Liver (tissue), 9 donors: ENCODE results near the gene CUEDC1. TPM values are rescaled to one million over a fixed set of nuclear protein-coding genes. Genes with fewer than 3 reads are reported as not detected.

Experiments
- DNase-seq: peaks from one replicate; pipeline ENCODE4 v3.0.0-alpha.2; 2017; ENCODE audit warnings: low spot score
- H3K27ac ChIP-seq, 2 donors: one replicate each; pipeline ENCODE4 v1.7.0; 2013; ENCODE audit warnings: inconsistent platforms in 2 of 2, low read length in 2 of 2, control low read depth in 1 of 2, low read depth in 1 of 2, mild to moderate bottlenecking in 1 of 2
- H3K27me3 ChIP-seq, 4 donors: one replicate each; pipeline versions ENCODE4 v1.6.1 to v1.7.0; 2013; ENCODE audit warnings: low read length in 3 of 4, inconsistent platforms in 1 of 4, mild to moderate bottlenecking in 1 of 4, moderate library complexity in 1 of 4; ENCODE audit not compliant: control insufficient read depth in 4 of 4, insufficient read depth in 4 of 4
- H3K36me3 ChIP-seq, 4 donors: one replicate each; pipeline versions ENCODE4 v1.6.1 to v1.7.0; 2013; ENCODE audit warnings: low read length in 3 of 4, mild to moderate bottlenecking in 3 of 4, low read depth in 1 of 4, moderate library complexity in 1 of 4; ENCODE audit not compliant: control insufficient read depth in 4 of 4, insufficient read depth in 3 of 4
- H3K4me1 ChIP-seq, 4 donors: one replicate each; pipeline versions ENCODE4 v1.6.1 to v1.7.0; 2013; ENCODE audit warnings: low read length in 3 of 4, mild to moderate bottlenecking in 3 of 4, moderate library complexity in 1 of 4; ENCODE audit not compliant: control insufficient read depth in 4 of 4, insufficient read depth in 4 of 4
- H3K4me3 ChIP-seq, 3 donors: one replicate each; pipeline versions ENCODE4 v1.6.1 to v1.7.0; 2013; ENCODE audit warnings: low read length in 3 of 3, control low read depth in 1 of 3, low read depth in 1 of 3, mild to moderate bottlenecking in 1 of 3
- H3K9ac ChIP-seq, 2 donors: one replicate each; pipeline ENCODE4 v1.7.0; 2013; ENCODE audit warnings: low read length in 2 of 2, mild to moderate bottlenecking in 2 of 2, moderate library complexity in 2 of 2, control low read depth in 1 of 2, low read depth in 1 of 2
- H3K9me3 ChIP-seq, 4 donors: one replicate each; pipeline versions ENCODE4 v1.6.1 to v1.7.0; 2013; ENCODE audit warnings: low read length in 3 of 4; ENCODE audit not compliant: control insufficient read depth in 4 of 4
- ATF3 ChIP-seq: IDR thresholded peaks from 2 replicates; pipeline ENCODE4 v1.6.1; 2016; ENCODE audit warnings: antibody characterized with exemption
- CTCF ChIP-seq: fragments of 150-350 bp; IDR thresholded peaks from 2 replicates; pipeline ENCODE4 v1.5.1; 2017; ENCODE audit warnings: improper control_type of control experiment, low read depth, low read length; ENCODE audit not compliant: missing input control
- EGR1 ChIP-seq, 2 donors: IDR thresholded peaks; 2 replicates each; pipeline ENCODE4 v1.6.1; 2016 to 2018; ENCODE audit warnings: antibody characterized with exemption in 2 of 2, low read depth in 2 of 2
- FOXA2 ChIP-seq: IDR thresholded peaks from 2 replicates; pipeline ENCODE4 v1.6.1; 2016; ENCODE audit warnings: antibody characterized with exemption
- GABPA ChIP-seq, 2 donors: IDR thresholded peaks in 1 of 2; conservative IDR thresholded peaks in 1 of 2; 2 replicates each; pipeline ENCODE4 v1.6.1; 2016; ENCODE audit warnings: antibody characterized with exemption in 2 of 2, mild to moderate bottlenecking in 1 of 2, moderate library complexity in 1 of 2
- HNF4A ChIP-seq, 2 donors: conservative IDR thresholded peaks; 2 replicates each; pipeline ENCODE4 v1.6.1; 2016; ENCODE audit warnings: antibody characterized with exemption in 2 of 2, mild to moderate bottlenecking in 2 of 2
- HNF4G ChIP-seq: IDR thresholded peaks from 2 replicates; pipeline ENCODE4 v1.6.1; 2016; ENCODE audit warnings: antibody characterized with exemption
- JUND ChIP-seq, 2 donors: IDR thresholded peaks; 2 replicates each; pipeline ENCODE4 v1.6.1; 2016; ENCODE audit warnings: antibody characterized with exemption in 2 of 2
- MAX ChIP-seq: IDR thresholded peaks from 2 replicates; pipeline ENCODE4 v1.6.1; 2016; ENCODE audit warnings: antibody characterized with exemption
- NR2F2 ChIP-seq: IDR thresholded peaks from 2 replicates; pipeline ENCODE4 v1.6.1; 2016; ENCODE audit warnings: antibody characterized with exemption
- RAD21 ChIP-seq, 2 donors: IDR thresholded peaks; 2 replicates each; pipeline ENCODE4 v1.6.1; 2016; ENCODE audit warnings: antibody characterized with exemption in 2 of 2, mild to moderate bottlenecking in 2 of 2
- REST ChIP-seq: IDR thresholded peaks from 2 replicates; pipeline ENCODE4 v1.6.1; 2016; ENCODE audit warnings: antibody characterized with exemption, mild to moderate bottlenecking
- RXRA ChIP-seq, 2 donors: IDR thresholded peaks; 2 replicates each; pipeline ENCODE4 v1.6.1; 2017 to 2018; ENCODE audit warnings: antibody characterized with exemption in 2 of 2, mild to moderate bottlenecking in 1 of 2
- SP1 ChIP-seq: IDR thresholded peaks from 2 replicates; pipeline ENCODE4 v1.6.1; 2018; ENCODE audit warnings: antibody characterized with exemption, mild to moderate bottlenecking
- TAF1 ChIP-seq: conservative IDR thresholded peaks from 2 replicates; pipeline ENCODE4 v1.6.1; 2016; ENCODE audit warnings: antibody characterized with exemption, mild to moderate bottlenecking
- YY1 ChIP-seq: IDR thresholded peaks from 2 replicates; pipeline ENCODE4 v1.6.1; 2016; ENCODE audit warnings: antibody characterized with exemption, mild to moderate bottlenecking
- ZBTB33 ChIP-seq: IDR thresholded peaks from 2 replicates; pipeline ENCODE4 v1.6.1; 2016; ENCODE audit warnings: antibody characterized with exemption
- WGBS: extraction: QIAGEN DNeasy Blood & Tissue Kit; methylation state at CpG from one replicate; pipeline ENCODE4 v1.1.7; 2013; 5-methylcytosine and 5-hydroxymethylcytosine counted together
- polyA plus RNA-seq, 2 donors: library from polyadenylated mRNA; stranded (reverse) in 1 of 2; unstranded in 1 of 2; fragments of 200-250 nt in 1 of 2; fragments of >200 nt in 1 of 2; fragmentation: Nextera tagmentation in 1 of 2; extraction: Ambion mirVana in 1 of 2; gene quantifications; one replicate each; pipeline versions ENCODE4 v1.2.1 to v1.2.3, GENCODE V29; 2013 to 2015
- total RNA-seq, 2 donors: library from RNA; depleted of rRNA; stranded (reverse); fragments of >200 nt; gene quantifications; one replicate each; pipeline ENCODE4 v1.2.3, GENCODE V29; 2014
- donor health status: healthy.
- donor health status: healthy.
- donor health status: healthy.
- donor health status: healthy.
- donor health status: healthy.

The CUEDC1 gene
- total and polyA plus RNA-seq, 4 donors: 2.6 to 4.9 (median 3.4) TPM

DNA sequence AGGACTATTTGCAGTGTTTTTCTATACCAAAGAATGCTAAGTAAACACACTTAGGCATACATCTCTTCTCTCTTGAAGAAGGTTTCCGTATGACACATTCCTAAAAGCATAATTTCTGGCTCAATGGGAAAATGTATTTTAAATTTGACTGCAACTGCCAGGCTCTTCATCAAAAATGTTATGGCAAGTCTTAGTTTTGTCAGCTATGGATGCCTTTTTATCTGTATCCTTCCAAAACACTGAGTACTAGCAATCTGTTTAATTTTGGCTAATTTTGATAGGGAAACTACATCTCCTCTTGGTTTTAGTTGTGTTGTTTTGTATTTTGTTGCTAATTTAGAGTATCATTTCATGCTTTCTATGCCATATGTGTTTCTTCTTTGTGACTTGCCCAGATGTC is 140.8 kb downstream of the CUEDC1 start:
- TF ChIP-seq FOXA2 (no peak), RAD21 (IDR thresholded peaks at IDR 0.05) (no peak), SP1 (no peak), YY1 (no peak), NR2F2 (no peak), RXRA (IDR thresholded peaks at IDR 0.05) (no peak), HNF4G (no peak), GABPA (IDR thresholded peaks at IDR 0.05 in 1 of 2, conservative IDR thresholded peaks at IDR 0.05 in 1 of 2) (no peak)

GRCh38 chr17:57811638-57812280 is 143.5 kb downstream of the CUEDC1 start:
- TF ChIP-seq NR2F2 (no peak), YY1 (no peak), JUND (IDR thresholded peaks at IDR 0.05) (no peak), ATF3 (no peak), RXRA (IDR thresholded peaks at IDR 0.05) (no peak), EGR1 (IDR thresholded peaks at IDR 0.05; ENCODE audit: low read depth in 2 of 2) (no peak), HNF4A (conservative IDR thresholded peaks at IDR 0.05) (no peak), MAX (no peak), TAF1 (no peak), CTCF (no peak), GABPA (IDR thresholded peaks at IDR 0.05 in 1 of 2, conservative IDR thresholded peaks at IDR 0.05 in 1 of 2) (no peak), FOXA2 (no peak), SP1 (no peak), ZBTB33 (no peak), RAD21 (IDR thresholded peaks at IDR 0.05) (no peak), HNF4G (no peak), REST (no peak)
- peaks cover 0 to 6% (median 2%) of the 10 kb centered on the region in 4 donors for H3K4me1 ChIP-seq
- H3K9me3 ChIP-seq: no peaks in the 10 kb centered on the region
- 72% methylated on average over 8 of the region's 8 CpGs for WGBS
- no peaks in the 10 kb centered on the region for H3K36me3 ChIP-seq
- no peak overlapping the region for H3K27ac ChIP-seq
- H3K4me3 ChIP-seq: no peak overlapping the region
- H3K9ac ChIP-seq: no peak overlapping the region
- peaks cover 0 to 4% (median 0%) of the 10 kb centered on the region in 4 donors for H3K27me3 ChIP-seq
- DNase-seq: no peak

More for the DNA sequence above, 140.8 kb downstream of the CUEDC1 start:
- no peak for DNase-seq
- 78% methylated on average over 1 of the region's 1 CpG for whole genome bisulfite sequencing
- Histone ChIP-seq H3K27me3 (no peaks in the 10 kb centered on the region), H3K4me1 (peaks cover 0 to 6% (median 2%) of the 10 kb centered on the region in 4 donors), H3K36me3 (no peaks in the 10 kb centered on the region), H3K27ac (no peak overlapping the region), H3K4me3 (no peak overlapping the region), H3K9me3 (no peaks in the 10 kb centered on the region), H3K9ac (no peak overlapping the region)
